Right atrium auricular region (tissue), 2 donors: ENCODE data around the gene MIB2. TPM values are rescaled to one million over a fixed set of nuclear protein-coding genes. Genes with fewer than 3 reads are reported as not detected.

Source experiments
- DNase-seq: peaks from one replicate; pipeline ENCODE4 v3.0.0-alpha.2; 2019; ENCODE audit warnings: low spot score
- H3K27ac ChIP-seq, 2 donors: fragments of 200-600 bp; sonication (generic); 1 replicate in 1 of 2; 2 replicates in 1 of 2; pipeline ENCODE4 v1.5.1; 2016 to 2019
- H3K27me3 ChIP-seq, 2 donors: fragments of 200-600 bp; sonication (generic); one replicate each; pipeline versions ENCODE4 v1.5.1 to v1.6.0; 2017 to 2019
- H3K36me3 ChIP-seq: fragments of 200-600 bp; sonication (generic); one replicate; pipeline ENCODE4 v1.5.1; 2016
- H3K4me1 ChIP-seq, 2 donors: fragments of 200-600 bp; sonication (generic); one replicate each; pipeline versions ENCODE4 v1.5.1 to v1.6.0; 2017 to 2019
- H3K4me3 ChIP-seq, 2 donors: fragments of 200-600 bp; sonication (generic); 1 replicate in 1 of 2; 2 replicates in 1 of 2; pipeline ENCODE4 v1.5.1; 2017 to 2019; ENCODE audit warnings: mild to moderate bottlenecking in 1 of 2, moderate library complexity in 1 of 2
- H3K9me3 ChIP-seq, 2 donors: fragments of 200-600 bp; sonication (generic); one replicate each; pipeline ENCODE4 v1.5.1; 2019
- total RNA-seq, 2 donors: library from RNA; depleted of rRNA; stranded (reverse); fragments of >200 nt; gene quantifications; one replicate each; pipeline ENCODE4 v1.1.0, GENCODE V29; 2016
- TF ChIP-seq, protein P1 (sequence below), 2 donors: fragments of 200-600 bp; sonication (generic); IDR thresholded peaks; one replicate each; pipeline ENCODE4 v1.5.1; 2019; ENCODE audit warnings: antibody characterized with exemption in 2 of 2

Gene MIB2
- total RNA-seq, 2 donors from 2014 or later = 42.4 to 45.6 TPM

DNA sequence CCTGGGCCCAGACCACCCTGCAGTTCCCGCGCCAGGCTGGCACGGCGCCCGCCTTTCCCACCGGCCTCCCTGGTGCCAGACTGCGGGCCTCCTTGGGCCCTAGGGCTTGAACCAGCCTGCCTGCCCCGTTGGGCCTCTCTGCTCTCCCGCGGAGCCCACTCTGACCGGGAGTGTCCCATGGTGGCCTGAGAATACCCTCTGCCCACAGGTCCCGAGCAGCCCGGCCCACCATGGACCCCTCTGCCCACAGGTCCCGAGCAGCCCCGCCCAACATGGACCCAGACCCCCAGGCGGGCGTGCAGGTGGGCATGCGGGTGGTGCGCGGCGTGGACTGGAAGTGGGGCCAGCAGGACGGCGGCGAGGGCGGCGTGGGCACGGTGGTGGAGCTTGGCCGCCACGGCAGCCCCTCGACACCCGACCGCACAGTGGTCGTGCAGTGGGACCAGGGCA lies 7.9 kb downstream of the MIB2 start:
- no peak overlapping the region for H3K27ac ChIP-seq
- H3K4me3 ChIP-seq = no peak overlapping the region
- H3K4me1 ChIP-seq = peaks cover 0 to 40% of the 10 kb centered on the region in 2 donors
- no peaks in the 10 kb centered on the region for H3K27me3 ChIP-seq
- DNase-seq = no peak
- TF ChIP-seq, protein P1, sequence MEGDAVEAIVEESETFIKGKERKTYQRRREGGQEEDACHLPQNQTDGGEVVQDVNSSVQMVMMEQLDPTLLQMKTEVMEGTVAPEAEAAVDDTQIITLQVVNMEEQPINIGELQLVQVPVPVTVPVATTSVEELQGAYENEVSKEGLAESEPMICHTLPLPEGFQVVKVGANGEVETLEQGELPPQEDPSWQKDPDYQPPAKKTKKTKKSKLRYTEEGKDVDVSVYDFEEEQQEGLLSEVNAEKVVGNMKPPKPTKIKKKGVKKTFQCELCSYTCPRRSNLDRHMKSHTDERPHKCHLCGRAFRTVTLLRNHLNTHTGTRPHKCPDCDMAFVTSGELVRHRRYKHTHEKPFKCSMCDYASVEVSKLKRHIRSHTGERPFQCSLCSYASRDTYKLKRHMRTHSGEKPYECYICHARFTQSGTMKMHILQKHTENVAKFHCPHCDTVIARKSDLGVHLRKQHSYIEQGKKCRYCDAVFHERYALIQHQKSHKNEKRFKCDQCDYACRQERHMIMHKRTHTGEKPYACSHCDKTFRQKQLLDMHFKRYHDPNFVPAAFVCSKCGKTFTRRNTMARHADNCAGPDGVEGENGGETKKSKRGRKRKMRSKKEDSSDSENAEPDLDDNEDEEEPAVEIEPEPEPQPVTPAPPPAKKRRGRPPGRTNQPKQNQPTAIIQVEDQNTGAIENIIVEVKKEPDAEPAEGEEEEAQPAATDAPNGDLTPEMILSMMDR (IDR thresholded peaks at IDR 0.05) = no peak
- H3K36me3 ChIP-seq = peaks cover 8% of the 10 kb centered on the region
- H3K9me3 ChIP-seq = no peaks in the 10 kb centered on the region

DNA sequence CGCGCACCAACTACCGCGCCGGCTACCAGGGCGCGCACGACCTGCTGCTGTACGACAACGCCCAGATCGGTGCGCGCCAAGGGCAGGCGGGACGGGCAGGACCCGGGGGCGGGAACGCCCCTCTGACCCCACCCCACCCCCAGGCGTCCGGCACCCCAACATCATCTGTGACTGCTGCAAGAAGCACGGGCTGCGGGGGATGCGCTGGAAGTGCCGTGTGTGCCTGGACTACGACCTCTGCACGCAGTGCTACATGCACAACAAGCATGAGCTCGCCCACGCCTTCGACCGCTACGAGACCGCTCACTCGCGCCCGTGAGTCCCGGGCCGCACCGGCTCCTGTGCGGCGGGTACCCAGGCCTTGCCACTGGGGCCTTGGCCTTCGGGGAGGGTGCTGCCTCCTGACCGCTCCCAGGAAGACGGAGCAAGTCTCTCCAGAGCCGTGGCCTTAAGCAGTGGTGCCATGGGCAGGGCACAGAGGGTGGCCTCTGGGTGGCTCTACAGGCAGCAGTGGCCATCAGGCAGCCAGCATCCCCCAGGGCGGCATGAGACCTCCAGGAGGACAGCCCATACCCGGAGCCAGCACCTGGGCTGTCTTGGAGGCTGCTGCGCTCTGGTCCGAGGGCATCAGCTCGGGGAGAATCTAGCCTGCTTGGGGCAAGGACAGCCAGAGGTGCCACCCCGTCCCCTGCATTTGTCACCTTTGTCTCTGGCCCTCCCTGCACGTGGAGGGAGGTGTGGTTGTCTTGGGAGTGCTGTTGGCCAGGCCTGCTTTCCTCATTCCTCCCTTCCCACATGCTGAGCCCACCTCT lies 8.5 kb downstream of the MIB2 start:
- Histone ChIP-seq H3K36me3 (peaks cover 13% of the 10 kb centered on the region), H3K9me3 (no peaks in the 10 kb centered on the region), H3K27ac (no peak overlapping the region), H3K4me1 (peaks cover 0 to 40% of the 10 kb centered on the region in 2 donors), H3K4me3 (no peak overlapping the region), H3K27me3 (no peaks in the 10 kb centered on the region)
- TF ChIP-seq, protein P1 (IDR thresholded peaks at IDR 0.05) = no peak
- DNase-seq = no peak

DNA sequence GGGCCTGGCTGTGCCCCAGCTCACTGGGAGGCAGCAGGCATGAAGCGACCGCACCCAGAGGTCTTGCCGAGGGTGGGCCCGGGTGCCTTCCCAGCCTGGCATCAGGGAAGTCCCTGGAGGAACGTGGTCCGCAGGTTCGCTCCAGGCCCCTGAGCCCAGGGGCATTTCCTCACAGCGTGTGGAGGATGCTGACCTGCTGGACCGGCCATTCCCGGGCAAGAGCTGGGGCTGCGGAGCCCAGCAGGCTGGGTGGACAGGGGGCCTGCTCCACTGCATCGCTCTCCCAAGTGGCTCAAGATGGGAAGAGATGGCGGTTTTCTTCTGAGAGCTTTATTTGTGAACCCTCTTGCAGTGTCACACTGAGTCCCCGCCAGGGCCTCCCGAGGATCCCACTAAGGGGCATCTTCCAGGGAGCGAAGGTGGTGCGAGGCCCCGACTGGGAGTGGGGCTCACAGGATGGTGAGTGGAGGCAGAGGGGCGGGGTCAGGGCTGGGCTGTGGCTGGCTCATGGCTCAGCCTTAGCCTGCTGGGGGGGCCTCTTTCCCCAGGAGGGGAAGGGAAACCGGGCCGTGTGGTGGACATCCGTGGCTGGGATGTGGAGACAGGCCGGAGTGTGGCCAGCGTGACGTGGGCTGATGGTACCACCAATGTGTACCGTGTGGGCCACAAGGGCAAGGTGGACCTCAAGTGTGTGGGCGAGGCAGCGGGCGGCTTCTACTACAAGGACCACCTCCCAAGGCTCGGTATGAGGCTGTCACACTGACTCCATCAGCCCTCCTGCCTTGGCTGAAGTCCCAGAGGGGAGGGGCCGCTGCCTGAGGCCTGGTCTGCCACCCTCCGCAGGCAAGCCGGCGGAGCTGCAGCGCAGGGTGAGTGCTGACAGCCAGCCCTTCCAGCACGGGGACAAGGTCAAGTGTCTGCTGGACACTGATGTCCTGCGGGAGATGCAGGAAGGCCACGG lies 9.4 kb downstream of the MIB2 start:
- Histone ChIP-seq H3K9me3 (no peaks in the 10 kb centered on the region), H3K4me3 (no peak overlapping the region)
- no peak for DNase-seq

DNA sequence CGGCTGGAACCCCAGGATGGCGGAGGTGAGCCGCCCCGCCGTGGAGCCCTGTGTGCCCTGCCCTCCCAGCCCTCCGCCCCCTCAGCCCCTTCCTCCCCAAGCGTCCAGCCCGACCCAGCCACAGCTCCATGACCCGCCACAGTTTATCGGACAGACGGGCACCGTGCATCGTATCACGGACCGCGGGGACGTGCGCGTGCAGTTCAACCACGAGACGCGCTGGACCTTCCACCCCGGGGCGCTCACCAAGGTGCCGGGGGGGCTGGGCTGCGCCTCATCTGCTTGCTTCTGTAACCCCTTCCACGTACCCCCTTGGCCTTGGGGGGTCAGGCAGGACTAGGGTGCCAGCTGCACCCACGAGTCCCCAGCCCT lies 10.1 kb downstream of the MIB2 start:
- peaks cover 0 to 33% of the 10 kb centered on the region in 2 donors for H3K4me1 ChIP-seq
- TF ChIP-seq, protein P1 (IDR thresholded peaks at IDR 0.05) = no peak
- DNase-seq = no peak
- no peaks in the 10 kb centered on the region for H3K9me3 ChIP-seq
- H3K27me3 ChIP-seq = no peaks in the 10 kb centered on the region
- no peak overlapping the region for H3K27ac ChIP-seq
- H3K4me3 ChIP-seq = no peak overlapping the region
- peaks cover 13% of the 10 kb centered on the region for H3K36me3 ChIP-seq

More for the DNA sequence above, 9.4 kb downstream of the MIB2 start:
- peaks cover 0 to 35% of the 10 kb centered on the region in 2 donors for H3K4me1 ChIP-seq
- no peaks in the 10 kb centered on the region for H3K27me3 ChIP-seq
- H3K36me3 ChIP-seq = peaks cover 13% of the 10 kb centered on the region
- peak overlapping the region in 1 of 2 donors; percentile 43 for H3K27ac ChIP-seq
- TF ChIP-seq, protein P1 (IDR thresholded peaks at IDR 0.05) = no peak

DNA sequence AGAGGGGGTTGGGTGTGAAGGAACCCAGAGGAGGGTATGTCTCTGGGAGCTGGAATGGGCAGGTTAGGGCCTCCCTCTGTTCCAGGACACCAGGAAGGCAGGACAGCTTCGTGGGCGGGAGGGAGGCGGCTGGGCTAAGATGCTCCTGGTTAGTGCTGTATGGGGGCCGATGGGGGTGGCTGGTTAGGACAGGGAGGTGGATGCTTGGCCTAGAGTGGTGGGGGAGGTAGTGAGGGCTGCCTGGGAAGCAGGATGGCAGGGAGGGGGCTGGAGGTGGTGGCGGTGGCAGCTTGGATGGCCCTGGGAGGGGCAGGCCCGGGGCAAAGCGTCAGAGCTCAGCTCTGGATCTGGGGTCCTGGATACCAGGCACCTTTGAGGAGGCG lies 10.5 kb downstream of the MIB2 start:
- peaks cover 0 to 33% of the 10 kb centered on the region in 2 donors for H3K4me1 ChIP-seq
- TF ChIP-seq, protein P1 (IDR thresholded peaks at IDR 0.05) = no peak
- H3K27ac ChIP-seq = no peak overlapping the region
- peaks cover 13% of the 10 kb centered on the region for H3K36me3 ChIP-seq
- DNase-seq = no peak
- no peak overlapping the region for H3K4me3 ChIP-seq
- H3K27me3 ChIP-seq = no peaks in the 10 kb centered on the region
- no peaks in the 10 kb centered on the region for H3K9me3 ChIP-seq
